Measurements from ENCODE around the gene LRRC28. TPM values are rescaled to one million over a fixed set of nuclear protein-coding genes. Genes with fewer than 3 reads are reported as not detected.
A peak's percentile ranks its signal among the peaks of the same experiment; 100 is the strongest.
"Not testable (repeated sequence)": the region's sequence is repeated elsewhere in the genome, so short reads cannot be mapped to it uniquely, and the experiment has no call there.

Gene LRRC28
- polyA plus RNA-seq, 3 donors from 2014 or later = 27.3 to 30.5 (median 27.7) TPM

- peaks cover 0 to 4% (median under 1%) of the 10 kb centered on the region in 6 donors for H3K9me3 Mint-ChIP-seq
- peak overlapping the region in 2 of 6 donors; percentile 5 to 23 for H3K27ac Mint-ChIP-seq
- H3K4me3 Mint-ChIP-seq = no peak overlapping the region
Observed at GRCh38 chr15:99386391-99386790, 135.1 kb downstream of the LRRC28 start.

GRCh38 chr15:99387421-99388168 lies 136.3 kb downstream of the LRRC28 start:
- H3K4me3 Mint-ChIP-seq = no peak overlapping the region
- no peak for DNase-seq
- peaks cover 3 to 16% (median 9%) of the 10 kb centered on the region in 6 donors for H3K9me3 Mint-ChIP-seq
- H3K27me3 Mint-ChIP-seq (ENCODE audit: low read depth in 3 of 3) = peaks cover 2 to 5% (median 4%) of the 10 kb centered on the region in 3 donors
- H3K36me3 Mint-ChIP-seq = peaks cover 11 to 36% (median 19%) of the 10 kb centered on the region in 3 donors
- H3K4me1 Mint-ChIP-seq = no peaks in the 10 kb centered on the region
- no peak overlapping the region for H3K27ac Mint-ChIP-seq

More at GRCh38 chr15:99386391-99386790, 135.1 kb downstream of the LRRC28 start:
- Mint-ChIP-seq H3K4me1 (no peaks in the 10 kb centered on the region), H3K27me3 (ENCODE audit: low read depth in 3 of 3) (peaks cover 0 to 2% (median 2%) of the 10 kb centered on the region in 3 donors), H3K36me3 (peaks cover 11 to 34% (median 13%) of the 10 kb centered on the region in 3 donors)
- DNase-seq = no peak

GRCh38 chr15:99390667-99391066 lies 139.4 kb downstream of the LRRC28 start:
- peaks cover 11 to 27% (median 17%) of the 10 kb centered on the region in 3 donors for H3K36me3 Mint-ChIP-seq
- DNase-seq = no peak
- H3K27me3 Mint-ChIP-seq (ENCODE audit: low read depth in 3 of 3) = peaks cover 2 to 8% (median 7%) of the 10 kb centered on the region in 3 donors
- no peaks in the 10 kb centered on the region for H3K4me1 Mint-ChIP-seq
- H3K4me3 Mint-ChIP-seq = no peak overlapping the region
- peaks cover 8 to 30% (median 17%) of the 10 kb centered on the region in 6 donors for H3K9me3 Mint-ChIP-seq
- H3K27ac Mint-ChIP-seq = no peak overlapping the region

GRCh38 chr15:99393641-99394040 lies 142.4 kb downstream of the LRRC28 start:
- Mint-ChIP-seq H3K36me3 (peaks cover 0 to 10% (median 7%) of the 10 kb centered on the region in 3 donors), H3K4me1 (no peaks in the 10 kb centered on the region), H3K27ac (no peak overlapping the region), H3K27me3 (ENCODE audit: low read depth in 3 of 3) (peaks cover 2 to 12% (median 7%) of the 10 kb centered on the region in 3 donors), H3K9me3 (peaks cover 8 to 30% (median 17%) of the 10 kb centered on the region in 6 donors), H3K4me3 (no peak overlapping the region)
- no peak for DNase-seq

- Mint-ChIP-seq H3K4me3 (no peak overlapping the region), H3K9me3 (peaks cover 6 to 26% (median 17%) of the 10 kb centered on the region in 6 donors)
Observed at GRCh38 chr15:99396375-99396774, 145.1 kb downstream of the LRRC28 start.

GRCh38 chr15:99399061-99399460 lies 147.8 kb downstream of the LRRC28 start:
- Mint-ChIP-seq H3K4me3 (no peak overlapping the region), H3K9me3 (no peaks in the 10 kb centered on the region), H3K4me1 (no peaks in the 10 kb centered on the region), H3K36me3 (no peaks in the 10 kb centered on the region), H3K27me3 (ENCODE audit: low read depth in 3 of 3) (peaks cover 0 to 6% (median 4%) of the 10 kb centered on the region in 3 donors), H3K27ac (no peak overlapping the region)
- DNase-seq = no peak

More at GRCh38 chr15:99396375-99396774, 145.1 kb downstream of the LRRC28 start:
- H3K4me1 Mint-ChIP-seq = no peaks in the 10 kb centered on the region
- no peak for DNase-seq
- no peak overlapping the region for H3K27ac Mint-ChIP-seq
- peaks cover 0 to 12% (median 6%) of the 10 kb centered on the region in 3 donors for H3K27me3 Mint-ChIP-seq (ENCODE audit: low read depth in 3 of 3)
- peaks cover 0 to 7% (median 3%) of the 10 kb centered on the region in 3 donors for H3K36me3 Mint-ChIP-seq

GRCh38 chr15:99399618-99400017 lies 148.3 kb downstream of the LRRC28 start:
- H3K27ac Mint-ChIP-seq = no peak overlapping the region
- no peak overlapping the region for H3K4me3 Mint-ChIP-seq
- H3K9me3 Mint-ChIP-seq = no peaks in the 10 kb centered on the region
- no peak for DNase-seq
- no peaks in the 10 kb centered on the region for H3K36me3 Mint-ChIP-seq
- H3K27me3 Mint-ChIP-seq (ENCODE audit: low read depth in 3 of 3) = peaks cover 0 to 4% (median 4%) of the 10 kb centered on the region in 3 donors
- no peaks in the 10 kb centered on the region for H3K4me1 Mint-ChIP-seq

- H3K27me3 Mint-ChIP-seq (ENCODE audit: low read depth in 3 of 3); H3K4me1 Mint-ChIP-seq; H3K27ac Mint-ChIP-seq; H3K4me3 Mint-ChIP-seq; H3K9me3 Mint-ChIP-seq; DNase-seq; H3K36me3 Mint-ChIP-seq: not testable (repeated sequence)
Observed at GRCh38 chr15:99401216-99401615, 149.9 kb downstream of the LRRC28 start.

GRCh38 chr15:99402014-99402729 lies 150.9 kb downstream of the LRRC28 start:
- Mint-ChIP-seq H3K27ac (no peak overlapping the region), H3K36me3 (no peaks in the 10 kb centered on the region), H3K4me1 (no peaks in the 10 kb centered on the region), H3K4me3 (no peak overlapping the region), H3K27me3 (ENCODE audit: low read depth in 3 of 3) (peaks cover 2 to 4% (median 3%) of the 10 kb centered on the region in 3 donors), H3K9me3 (no peaks in the 10 kb centered on the region)
- DNase-seq = no peak

- Mint-ChIP-seq H3K27me3 (ENCODE audit: low read depth in 3 of 3) (peaks cover 1 to 6% (median 4%) of the 10 kb centered on the region in 3 donors), H3K4me1 (no peaks in the 10 kb centered on the region), H3K4me3 (no peak overlapping the region), H3K36me3 (no peaks in the 10 kb centered on the region), H3K27ac (no peak overlapping the region), H3K9me3 (no peaks in the 10 kb centered on the region)
- DNase-seq = no peak
Observed at GRCh38 chr15:99403597-99403996, 152.3 kb downstream of the LRRC28 start.

- peaks cover 0 to 6% (median 4%) of the 10 kb centered on the region in 3 donors for H3K27me3 Mint-ChIP-seq (ENCODE audit: low read depth in 3 of 3)
- no peak overlapping the region for H3K27ac Mint-ChIP-seq
- H3K36me3 Mint-ChIP-seq = no peaks in the 10 kb centered on the region
- no peak overlapping the region for H3K4me3 Mint-ChIP-seq
- no peaks in the 10 kb centered on the region for H3K4me1 Mint-ChIP-seq
- no peaks in the 10 kb centered on the region for H3K9me3 Mint-ChIP-seq
- no peak for DNase-seq
Observed at GRCh38 chr15:99404454-99404853, 153.2 kb downstream of the LRRC28 start.

- H3K4me3 Mint-ChIP-seq = no peak overlapping the region
- no peaks in the 10 kb centered on the region for H3K9me3 Mint-ChIP-seq
- no peaks in the 10 kb centered on the region for H3K36me3 Mint-ChIP-seq
- no peak overlapping the region for H3K27ac Mint-ChIP-seq
- no peak for DNase-seq
- H3K4me1 Mint-ChIP-seq = no peaks in the 10 kb centered on the region
- peaks cover 0 to 6% (median 2%) of the 10 kb centered on the region in 3 donors for H3K27me3 Mint-ChIP-seq (ENCODE audit: low read depth in 3 of 3)
Observed at GRCh38 chr15:99406120-99406519, 154.8 kb downstream of the LRRC28 start.

- Mint-ChIP-seq H3K4me1 (no peaks in the 10 kb centered on the region), H3K27me3 (ENCODE audit: low read depth in 3 of 3) (peaks cover 2 to 6% (median 2%) of the 10 kb centered on the region in 3 donors), H3K36me3 (no peaks in the 10 kb centered on the region), H3K4me3 (no peak overlapping the region), H3K9me3 (no peaks in the 10 kb centered on the region), H3K27ac (no peak overlapping the region)
- DNase-seq = no peak
Observed at GRCh38 chr15:99406716-99407487, 155.6 kb downstream of the LRRC28 start.
